Skin of body (tissue), 2 donors: ENCODE results near the gene ARSG. TPM values are rescaled to one million over a fixed set of nuclear protein-coding genes. Genes with fewer than 3 reads are reported as not detected.
"Not testable (repeated sequence)": the region's sequence is repeated elsewhere in the genome, so short reads cannot be mapped to it uniquely, and the experiment has no call there.

Experiments used
- DNase-seq: peaks from one replicate; lab custom pipeline; 2025; lab: John Stamatoyannopoulos, UW
- total RNA-seq: library from RNA; depleted of rRNA; stranded (reverse); fragments of >200 nt; gene quantifications from one replicate; pipeline ENCODE4 v1.2.3, GENCODE V29; 2014

ARSG gene
- total RNA-seq, 1 donor from 2014 or later, result 3.3 TPM

GRCh38 chr17:68396226-68397107 lies 105.2 kb downstream of the ARSG start:
- no peak for DNase-seq

- DNase-seq, result no peak
These were observed 105.8 kb downstream of the ARSG start for GRCh38 chr17:68397108-68397536.

GRCh38 chr17:68398691-68399637 lies 107.7 kb downstream of the ARSG start:
- peak; percentile 13 for DNase-seq

GRCh38 chr17:68399638-68400403 lies 108.5 kb downstream of the ARSG start:
- DNase-seq, result peak; percentile 65

- no peak for DNase-seq
These were observed 109.1 kb downstream of the ARSG start for GRCh38 chr17:68400404-68400735.

GRCh38 chr17:68401288-68401687 lies 110.0 kb downstream of the ARSG start:
- no peak for DNase-seq

GRCh38 chr17:68403122-68403521 lies 111.8 kb downstream of the ARSG start:
- DNase-seq, result peak; percentile 31

GRCh38 chr17:68403837-68404236 lies 112.5 kb downstream of the ARSG start:
- DNase-seq, result not testable (repeated sequence)

- not testable (repeated sequence) for DNase-seq
These were observed 116.4 kb downstream of the ARSG start for GRCh38 chr17:68407656-68408055.

GRCh38 chr17:68413597-68414560 lies 122.6 kb downstream of the ARSG start:
- not testable (repeated sequence) for DNase-seq

- DNase-seq, result not testable (repeated sequence)
These were observed 123.6 kb downstream of the ARSG start for GRCh38 chr17:68414901-68415300.

- no peak for DNase-seq
These were observed 126.0 kb downstream of the ARSG start for GRCh38 chr17:68417317-68417716.

GRCh38 chr17:68418876-68419275 lies 127.6 kb downstream of the ARSG start:
- no peak for DNase-seq

GRCh38 chr17:68420065-68420464 lies 128.8 kb downstream of the ARSG start:
- no peak for DNase-seq

GRCh38 chr17:68421486-68421885 lies 130.2 kb downstream of the ARSG start:
- no peak for DNase-seq

- DNase-seq, result no peak
These were observed 131.5 kb downstream of the ARSG start for GRCh38 chr17:68422821-68423220.

GRCh38 chr17:68423251-68423650 lies 132.0 kb downstream of the ARSG start:
- no peak for DNase-seq

- no peak for DNase-seq
These were observed 132.9 kb downstream of the ARSG start for GRCh38 chr17:68424203-68424602.

- no peak for DNase-seq
These were observed 133.6 kb downstream of the ARSG start for GRCh38 chr17:68424861-68425260.

- DNase-seq, result no peak
These were observed 134.7 kb downstream of the ARSG start for GRCh38 chr17:68425979-68426378.
